Superior temporal gyrus (tissue), 1 donor: ENCODE measurements around the gene SZT2.
"Not testable (repeated sequence)": the region's sequence is repeated elsewhere in the genome, so short reads cannot be mapped to it uniquely, and the experiment has no call there.

Source experiments
- DNase-seq: peaks from one replicate; pipeline ENCODE4 v3.0.0-alpha.2; 2016; ENCODE audit errors: extremely low spot score

The SZT2 gene

GRCh38 chr1:43454270-43455011, 64.7 kb downstream of the SZT2 start:
- peak; percentile 84 for DNase-seq

GRCh38 chr1:43455213-43455889, 65.7 kb downstream of the SZT2 start:
- DNase-seq: no peak

- DNase-seq: not testable (repeated sequence)
Measured at GRCh38 chr1:43458379-43458778, 68.7 kb downstream of the SZT2 start.

- DNase-seq: no peak
Measured at GRCh38 chr1:43460988-43461693, 71.4 kb downstream of the SZT2 start.

GRCh38 chr1:43463479-43463878, 73.8 kb downstream of the SZT2 start:
- no peak for DNase-seq

GRCh38 chr1:43464681-43465504, 75.2 kb downstream of the SZT2 start:
- DNase-seq: no peak

- DNase-seq: no peak
Measured at GRCh38 chr1:43465505-43466067, 75.9 kb downstream of the SZT2 start.

- DNase-seq: no peak
Measured at GRCh38 chr1:43466403-43466802, 76.7 kb downstream of the SZT2 start.

- DNase-seq: no peak
Measured at GRCh38 chr1:43468414-43468813, 78.7 kb downstream of the SZT2 start.

- DNase-seq: no peak
Measured at GRCh38 chr1:43469932-43470331, 80.2 kb downstream of the SZT2 start.

GRCh38 chr1:43472087-43472462, 82.4 kb downstream of the SZT2 start:
- DNase-seq: no peak

- DNase-seq: not testable (repeated sequence)
Measured at GRCh38 chr1:43472463-43473151, 82.9 kb downstream of the SZT2 start.

- no peak for DNase-seq
Measured at GRCh38 chr1:43473463-43473862, 83.8 kb downstream of the SZT2 start.

- DNase-seq: not testable (repeated sequence)
Measured at GRCh38 chr1:43475611-43476401, 86.1 kb downstream of the SZT2 start.

- DNase-seq: no peak
Measured at GRCh38 chr1:43477716-43478115, 88.0 kb downstream of the SZT2 start.

GRCh38 chr1:43479414-43479813, 89.7 kb downstream of the SZT2 start:
- DNase-seq: no peak

GRCh38 chr1:43481491-43481890, 91.8 kb downstream of the SZT2 start:
- no peak for DNase-seq

- no peak for DNase-seq
Measured at GRCh38 chr1:43482215-43482614, 92.5 kb downstream of the SZT2 start.

- no peak for DNase-seq
Measured at GRCh38 chr1:43484367-43484766, 94.7 kb downstream of the SZT2 start.

GRCh38 chr1:43488165-43488564, 98.5 kb downstream of the SZT2 start:
- DNase-seq: no peak
